ENCODE data around the gene RFX4.

The RFX4 gene

DNA sequence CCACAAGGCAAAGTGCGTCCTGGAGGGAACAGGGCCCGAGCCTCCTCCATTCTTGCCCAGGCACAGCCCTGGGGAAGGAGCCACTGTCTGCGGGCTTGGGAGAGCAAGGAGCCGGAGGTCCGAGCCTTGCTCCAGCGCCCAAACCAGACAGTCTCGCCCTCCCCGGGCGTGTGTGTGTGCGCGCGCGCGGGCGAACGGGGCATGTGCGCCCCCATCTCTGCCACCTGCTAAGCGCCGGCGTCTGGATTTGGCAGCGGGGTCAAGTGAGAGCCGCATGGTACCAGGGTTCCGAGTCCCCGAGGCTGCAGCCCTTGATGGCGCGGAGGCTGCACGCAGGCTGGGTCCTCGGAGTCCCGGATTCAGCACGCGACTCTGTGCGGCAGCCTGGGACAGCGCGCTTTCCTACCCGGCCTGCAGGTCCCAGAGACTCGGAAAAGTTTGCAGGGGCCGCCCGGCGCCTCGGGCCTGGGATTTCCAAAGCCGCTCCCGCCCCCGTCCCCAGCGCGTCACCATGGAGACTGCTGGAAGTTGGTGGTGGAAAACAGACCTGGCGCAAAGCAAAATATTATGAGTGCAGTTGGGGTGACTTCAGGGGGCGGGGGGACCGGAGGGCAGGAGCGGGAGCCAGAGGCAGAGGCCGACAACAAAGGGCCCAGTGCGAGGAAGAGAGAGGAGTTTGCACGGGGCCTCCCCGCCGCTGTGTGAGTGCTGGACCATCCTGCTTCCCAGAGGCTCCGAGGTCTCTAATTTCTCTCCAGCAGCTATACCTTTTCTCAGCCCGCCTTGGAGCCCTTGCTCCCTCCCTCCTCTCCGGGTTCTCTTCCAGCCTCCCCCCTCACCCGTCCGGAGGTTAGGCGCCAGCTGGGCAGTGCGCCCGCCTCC is 4.2 kb downstream of the RFX4 start:
- TF ChIP-seq, protein P1, sequence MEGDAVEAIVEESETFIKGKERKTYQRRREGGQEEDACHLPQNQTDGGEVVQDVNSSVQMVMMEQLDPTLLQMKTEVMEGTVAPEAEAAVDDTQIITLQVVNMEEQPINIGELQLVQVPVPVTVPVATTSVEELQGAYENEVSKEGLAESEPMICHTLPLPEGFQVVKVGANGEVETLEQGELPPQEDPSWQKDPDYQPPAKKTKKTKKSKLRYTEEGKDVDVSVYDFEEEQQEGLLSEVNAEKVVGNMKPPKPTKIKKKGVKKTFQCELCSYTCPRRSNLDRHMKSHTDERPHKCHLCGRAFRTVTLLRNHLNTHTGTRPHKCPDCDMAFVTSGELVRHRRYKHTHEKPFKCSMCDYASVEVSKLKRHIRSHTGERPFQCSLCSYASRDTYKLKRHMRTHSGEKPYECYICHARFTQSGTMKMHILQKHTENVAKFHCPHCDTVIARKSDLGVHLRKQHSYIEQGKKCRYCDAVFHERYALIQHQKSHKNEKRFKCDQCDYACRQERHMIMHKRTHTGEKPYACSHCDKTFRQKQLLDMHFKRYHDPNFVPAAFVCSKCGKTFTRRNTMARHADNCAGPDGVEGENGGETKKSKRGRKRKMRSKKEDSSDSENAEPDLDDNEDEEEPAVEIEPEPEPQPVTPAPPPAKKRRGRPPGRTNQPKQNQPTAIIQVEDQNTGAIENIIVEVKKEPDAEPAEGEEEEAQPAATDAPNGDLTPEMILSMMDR (IDR thresholded peaks at IDR 0.05; ENCODE audit: insufficient read depth, low read length), result no peak
- TF ChIP-seq POLR2AphosphoS5 (IDR thresholded peaks at IDR 0.05; ENCODE audit: low read depth) (no peak), GABPA (IDR thresholded peaks at IDR 0.05; ENCODE audit: low read depth) (no peak), SPI1 (IDR thresholded peaks at IDR 0.05; ENCODE audit: borderline replicate concordance, low read depth) (no peak)
- TF ChIP-seq, protein P2, sequence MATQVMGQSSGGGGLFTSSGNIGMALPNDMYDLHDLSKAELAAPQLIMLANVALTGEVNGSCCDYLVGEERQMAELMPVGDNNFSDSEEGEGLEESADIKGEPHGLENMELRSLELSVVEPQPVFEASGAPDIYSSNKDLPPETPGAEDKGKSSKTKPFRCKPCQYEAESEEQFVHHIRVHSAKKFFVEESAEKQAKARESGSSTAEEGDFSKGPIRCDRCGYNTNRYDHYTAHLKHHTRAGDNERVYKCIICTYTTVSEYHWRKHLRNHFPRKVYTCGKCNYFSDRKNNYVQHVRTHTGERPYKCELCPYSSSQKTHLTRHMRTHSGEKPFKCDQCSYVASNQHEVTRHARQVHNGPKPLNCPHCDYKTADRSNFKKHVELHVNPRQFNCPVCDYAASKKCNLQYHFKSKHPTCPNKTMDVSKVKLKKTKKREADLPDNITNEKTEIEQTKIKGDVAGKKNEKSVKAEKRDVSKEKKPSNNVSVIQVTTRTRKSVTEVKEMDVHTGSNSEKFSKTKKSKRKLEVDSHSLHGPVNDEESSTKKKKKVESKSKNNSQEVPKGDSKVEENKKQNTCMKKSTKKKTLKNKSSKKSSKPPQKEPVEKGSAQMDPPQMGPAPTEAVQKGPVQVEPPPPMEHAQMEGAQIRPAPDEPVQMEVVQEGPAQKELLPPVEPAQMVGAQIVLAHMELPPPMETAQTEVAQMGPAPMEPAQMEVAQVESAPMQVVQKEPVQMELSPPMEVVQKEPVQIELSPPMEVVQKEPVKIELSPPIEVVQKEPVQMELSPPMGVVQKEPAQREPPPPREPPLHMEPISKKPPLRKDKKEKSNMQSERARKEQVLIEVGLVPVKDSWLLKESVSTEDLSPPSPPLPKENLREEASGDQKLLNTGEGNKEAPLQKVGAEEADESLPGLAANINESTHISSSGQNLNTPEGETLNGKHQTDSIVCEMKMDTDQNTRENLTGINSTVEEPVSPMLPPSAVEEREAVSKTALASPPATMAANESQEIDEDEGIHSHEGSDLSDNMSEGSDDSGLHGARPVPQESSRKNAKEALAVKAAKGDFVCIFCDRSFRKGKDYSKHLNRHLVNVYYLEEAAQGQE (IDR thresholded peaks at IDR 0.05; ENCODE audit: insufficient replicate concordance, low read depth), result no peak
- DNase-seq (ENCODE audit: low read depth in 1 of 2, low spot score in 1 of 2), result no peak
- peaks cover 77% of the 10 kb centered on the region for H3K27me3 ChIP-seq (ENCODE audit: insufficient read depth, poor library complexity, severe bottlenecking)
- no peak overlapping the region for H3K27ac ChIP-seq (replicated peaks)
- no peak overlapping the region for H3K4me3 ChIP-seq (replicated peaks; ENCODE audit: insufficient read depth, low read length)

DNA sequence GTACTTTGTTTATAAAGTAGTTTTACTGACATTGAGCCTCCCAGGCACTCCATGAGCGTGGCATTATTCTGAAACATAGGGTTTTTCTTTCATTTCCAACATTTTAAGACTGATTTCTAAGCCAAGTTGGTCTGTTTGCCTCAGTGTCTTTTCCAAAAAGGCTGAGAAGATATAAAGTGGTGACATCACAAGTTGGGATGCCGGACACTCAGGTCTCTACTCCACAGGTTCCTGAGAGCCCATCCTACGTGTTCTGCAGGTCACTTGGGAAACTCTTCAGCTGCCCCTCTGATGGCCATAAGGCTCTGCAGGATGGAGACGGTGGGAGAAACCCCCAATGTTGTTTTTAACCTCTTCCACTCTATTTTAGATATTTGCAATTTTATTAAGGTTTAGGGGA is 6.0 kb downstream of the RFX4 start:
- H3K27ac ChIP-seq (replicated peaks), result no peak overlapping the region
- TF ChIP-seq SPI1 (IDR thresholded peaks at IDR 0.05; ENCODE audit: borderline replicate concordance, low read depth), result no peak
- TF ChIP-seq GABPA (IDR thresholded peaks at IDR 0.05; ENCODE audit: low read depth), result no peak
- TF ChIP-seq, protein P2 (IDR thresholded peaks at IDR 0.05; ENCODE audit: insufficient replicate concordance, low read depth), result no peak
- TF ChIP-seq POLR2AphosphoS5 (IDR thresholded peaks at IDR 0.05; ENCODE audit: low read depth), result no peak
- TF ChIP-seq, protein P1 (IDR thresholded peaks at IDR 0.05; ENCODE audit: insufficient read depth, low read length), result no peak
- peaks cover 73% of the 10 kb centered on the region for H3K27me3 ChIP-seq (ENCODE audit: insufficient read depth, poor library complexity, severe bottlenecking)
- H3K4me3 ChIP-seq (replicated peaks; ENCODE audit: insufficient read depth, low read length), result no peak overlapping the region
- DNase-seq (ENCODE audit: low read depth in 1 of 2, low spot score in 1 of 2), result no peak

DNA sequence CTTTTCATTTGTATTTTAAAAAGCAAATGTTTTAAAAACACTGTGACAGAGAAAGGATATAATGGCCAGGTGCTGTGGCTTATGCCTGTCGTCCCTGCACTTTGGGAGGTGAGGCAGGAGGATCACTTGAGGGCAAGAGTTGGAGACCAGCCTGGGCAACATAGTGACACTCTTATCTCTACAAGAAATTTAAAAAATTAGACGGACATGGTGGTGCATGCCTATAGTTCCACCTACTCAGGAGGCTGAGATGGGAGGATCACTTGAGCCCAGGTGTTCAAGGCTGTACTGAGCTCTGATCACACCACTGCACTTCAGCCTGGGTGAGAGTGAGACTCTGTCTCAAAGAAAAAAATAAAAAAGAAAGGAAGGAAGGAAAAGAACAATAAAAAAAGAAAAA is 7.8 kb downstream of the RFX4 start:
- DNase-seq (ENCODE audit: low read depth in 1 of 2, low spot score in 1 of 2), result no peak
- H3K27me3 ChIP-seq (ENCODE audit: insufficient read depth, poor library complexity, severe bottlenecking), result peaks cover 66% of the 10 kb centered on the region
- H3K4me3 ChIP-seq (replicated peaks; ENCODE audit: insufficient read depth, low read length), result no peak overlapping the region
- no peak overlapping the region for H3K27ac ChIP-seq (replicated peaks)
- TF ChIP-seq, protein P1 (IDR thresholded peaks at IDR 0.05; ENCODE audit: insufficient read depth, low read length), result no peak
- TF ChIP-seq, protein P2 (IDR thresholded peaks at IDR 0.05; ENCODE audit: insufficient replicate concordance, low read depth), result no peak
- TF ChIP-seq SPI1 (IDR thresholded peaks at IDR 0.05; ENCODE audit: borderline replicate concordance, low read depth), result no peak
- TF ChIP-seq POLR2AphosphoS5 (IDR thresholded peaks at IDR 0.05; ENCODE audit: low read depth), result no peak
- no peak for TF ChIP-seq GABPA (IDR thresholded peaks at IDR 0.05; ENCODE audit: low read depth)

Data from HL-60 (cell line).